GM12878 (cell line): ENCODE results near the gene BLNK. TPM values are rescaled to one million over a fixed set of nuclear protein-coding genes. Genes with fewer than 3 reads are reported as not detected.

Experiments used
- ATF3 ChIP-seq: IDR thresholded peaks from 2 replicates; pipeline ENCODE4 v1.6.1; 2011; ENCODE audit warnings: low read depth, mild to moderate bottlenecking, low read length, moderate library complexity, borderline replicate concordance; ENCODE audit errors: extremely low read depth
- BACH1 ChIP-seq: fragments of 450-650 bp; IDR thresholded peaks from 2 replicates; pipeline ENCODE4 v1.6.1; 2017; ENCODE audit warnings: mild to moderate bottlenecking, borderline replicate concordance
- EP300 ChIP-seq, 2 experiments: fragments of 150-350 bp in 1 of 2; IDR thresholded peaks; 2 replicates each; pipeline ENCODE4 v1.6.1; 2011 to 2012; ENCODE audit warnings: low read depth in 2 of 2, low read length in 2 of 2, borderline replicate concordance in 1 of 2, improper control_type of control experiment in 1 of 2, inconsistent platforms in 1 of 2; ENCODE audit not compliant: control insufficient read depth in 1 of 2
- ETV6 ChIP-seq, 2 experiments: fragments of 450-650 bp in 1 of 2; IDR thresholded peaks in 1 of 2; conservative IDR thresholded peaks in 1 of 2; 2 replicates each; pipeline ENCODE4 v1.6.1; 2014; ENCODE audit warnings: antibody characterized with exemption in 1 of 2, borderline replicate concordance in 1 of 2, low read depth in 1 of 2, mild to moderate bottlenecking in 1 of 2, moderate library complexity in 1 of 2
- EZH2 ChIP-seq: IDR thresholded peaks from 2 replicates; pipeline ENCODE4 v1.6.1; 2012; ENCODE audit warnings: low read depth, mild to moderate bottlenecking, control low read depth, inconsistent platforms, low read length, borderline replicate concordance; ENCODE audit not compliant: control insufficient read depth
- KDM1A ChIP-seq: fragments of 200-600 bp; sonication (generic); IDR thresholded peaks from 2 replicates; pipeline ENCODE4 v1.6.1; 2016; ENCODE audit warnings: borderline replicate concordance
- NFIC ChIP-seq: IDR thresholded peaks from 2 replicates; pipeline ENCODE4 v1.6.1; 2012; ENCODE audit warnings: low read depth, mild to moderate bottlenecking, inconsistent platforms, low read length, moderate library complexity
- PAX5 ChIP-seq: IDR thresholded peaks from 2 replicates; pipeline ENCODE4 v1.6.1; 2011; ENCODE audit warnings: low read depth, low read length, borderline replicate concordance
- PAX8 ChIP-seq: fragments of 450-650 bp; IDR thresholded peaks from 2 replicates; pipeline ENCODE4 v1.6.1; 2017; ENCODE audit warnings: mild to moderate bottlenecking, moderate library complexity
- RAD21 ChIP-seq: IDR thresholded peaks from 2 replicates; pipeline ENCODE4 v1.6.1; 2011; ENCODE audit warnings: mild to moderate bottlenecking, low read depth, low read length, moderate library complexity; ENCODE audit not compliant: insufficient read depth
- RAD51 ChIP-seq: fragments of 450-650 bp; IDR thresholded peaks from 2 replicates; pipeline ENCODE4 v1.6.1; 2016; ENCODE audit warnings: moderate library complexity, mild to moderate bottlenecking, inconsistent platforms
- RB1 ChIP-seq: fragments of 450-650 bp; formaldehyde crosslinking; IDR thresholded peaks from 2 replicates; pipeline ENCODE4 v1.6.1; 2017; ENCODE audit warnings: mild to moderate bottlenecking, borderline replicate concordance
- RELB ChIP-seq: fragments of 450-650 bp; IDR thresholded peaks from 2 replicates; pipeline ENCODE4 v1.6.1; 2017; ENCODE audit warnings: low read depth, mild to moderate bottlenecking, moderate library complexity
- SMARCA5 ChIP-seq: fragments of 450-650 bp; IDR thresholded peaks from 2 replicates; pipeline ENCODE4 v1.6.1; 2017; ENCODE audit warnings: mild to moderate bottlenecking
- STAT1 ChIP-seq: fragments of 450-650 bp; conservative IDR thresholded peaks from 2 replicates; pipeline ENCODE4 v1.6.1; 2014; ENCODE audit warnings: antibody characterized with exemption, mild to moderate bottlenecking
- SUZ12 ChIP-seq: fragments of 200-600 bp; sonication (generic); IDR thresholded peaks from one replicate; pipeline ENCODE4 v1.6.1; 2018; ENCODE audit warnings: antibody characterized with exemption, mild to moderate bottlenecking; ENCODE audit not compliant: unreplicated experiment
- YBX1 ChIP-seq: fragments of 450-650 bp; IDR thresholded peaks from 2 replicates; pipeline ENCODE4 v1.6.1; 2016; ENCODE audit warnings: antibody characterized with exemption
- polyA plus RNA-seq, 11 experiments: library from polyadenylated mRNA; depleted of rRNA in 4 of 11; unstranded in 6 of 11; stranded (reverse) in 5 of 11; fragments of >200 nt; fragmentation: Nextera tagmentation in 4 of 11; fragmentation: Illumina TruSeq in 1 of 11; extraction: Ambion mirVana in 4 of 11; extraction: Trizol in 1 of 11; gene quantifications; 1 replicate in 1 of 11; 2 replicates in 10 of 11; pipeline versions ENCODE4 v1.2.1 to v1.2.3, GENCODE V29; 2011 to 2016; ENCODE audit warnings: inconsistent platforms in 2 of 11, missing spikeins in 2 of 11, low read depth in 1 of 11
- total RNA-seq, 4 experiments: library from RNA; depleted of rRNA in 3 of 4; stranded (reverse); fragments of >200 nt in 3 of 4; fragmentation: Illumina TruSeq in 1 of 4; extraction: Trizol in 1 of 4; gene quantifications; 2 replicates each; pipeline versions ENCODE4 v1.2.1 to v1.2.3, GENCODE V29; 2013 to 2021
- TF ChIP-seq, protein P1 (sequence below): IDR thresholded peaks from 2 replicates; pipeline ENCODE4 v1.6.1; 2012; ENCODE audit warnings: improper control_type of control experiment, low read depth, low read length; ENCODE audit not compliant: insufficient replicate concordance

The BLNK gene
- total and polyA plus RNA-seq, 10 of the 15 experiments (the other 5 are each of a cell fraction or from before 2014, with no cell fraction given) = 79.5 to 201 (median 139) TPM

DNA sequence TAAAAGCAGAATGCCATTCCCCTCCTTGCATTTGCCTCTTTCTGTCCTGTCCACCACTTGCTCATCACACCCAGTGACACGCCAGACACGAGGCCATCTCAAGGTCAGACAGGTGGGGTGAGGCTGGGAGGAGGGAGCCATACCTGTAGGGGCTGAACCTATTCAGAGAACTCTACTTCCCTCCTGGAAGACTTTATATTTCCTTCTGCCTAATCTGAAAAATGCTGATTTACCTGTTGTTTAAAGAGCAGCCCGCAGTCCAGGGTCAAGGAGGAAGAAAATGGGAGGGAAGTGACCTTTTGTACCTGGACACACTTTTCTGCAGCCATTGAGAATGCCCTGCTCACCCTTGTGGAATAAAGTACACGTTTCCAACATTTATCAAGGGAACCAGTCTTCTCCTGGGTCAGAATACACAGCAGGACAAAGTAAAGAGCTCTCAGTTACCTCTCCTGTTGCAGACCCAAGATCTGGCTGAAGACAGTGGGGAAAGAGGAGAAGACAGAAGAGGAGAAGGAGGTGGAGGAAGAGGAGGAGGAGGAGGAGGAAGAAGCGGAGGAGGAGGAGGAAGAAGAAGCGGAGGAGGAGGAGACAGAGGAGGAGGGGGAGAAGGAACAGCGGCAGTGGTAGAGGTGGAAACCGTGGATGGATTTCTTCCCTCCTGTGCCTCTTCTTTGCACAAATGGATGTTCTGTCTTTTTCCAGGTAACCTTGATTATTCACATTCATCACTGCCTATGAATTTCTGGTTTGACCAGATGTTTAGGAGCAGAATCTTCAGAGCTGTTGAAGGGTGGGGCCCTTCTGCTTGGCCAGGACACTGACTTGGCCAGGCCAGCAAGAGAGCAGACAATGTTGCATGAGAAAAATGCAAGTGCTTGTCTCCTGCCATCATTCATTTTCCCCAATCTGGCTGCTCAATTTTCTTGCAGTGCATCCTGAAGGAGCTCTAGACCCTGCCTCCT lies 1.2 kb upstream of the BLNK start (continued):
- TF ChIP-seq RB1 (no peak), ETV6 (conservative IDR thresholded peaks at IDR 0.05 in 1 of 2, IDR thresholded peaks at IDR 0.05 in 1 of 2; ENCODE audit: borderline replicate concordance in 1 of 2, low read depth in 1 of 2) (no peak), RAD51 (no peak), SUZ12 (no peak), YBX1 (no peak), RAD21 (no peak), EZH2 (no peak), BACH1 (no peak), PAX8 (no peak), KDM1A (no peak), NFIC (no peak), RELB (no peak), PAX5 (no peak), EP300 (IDR thresholded peaks at IDR 0.05; ENCODE audit: borderline replicate concordance in 1 of 2, control insufficient read depth in 1 of 2, low read depth in 2 of 2, low read length in 2 of 2) (no peak), STAT1 (no peak), SMARCA5 (no peak), ATF3 (no peak)
- TF ChIP-seq, protein P1, sequence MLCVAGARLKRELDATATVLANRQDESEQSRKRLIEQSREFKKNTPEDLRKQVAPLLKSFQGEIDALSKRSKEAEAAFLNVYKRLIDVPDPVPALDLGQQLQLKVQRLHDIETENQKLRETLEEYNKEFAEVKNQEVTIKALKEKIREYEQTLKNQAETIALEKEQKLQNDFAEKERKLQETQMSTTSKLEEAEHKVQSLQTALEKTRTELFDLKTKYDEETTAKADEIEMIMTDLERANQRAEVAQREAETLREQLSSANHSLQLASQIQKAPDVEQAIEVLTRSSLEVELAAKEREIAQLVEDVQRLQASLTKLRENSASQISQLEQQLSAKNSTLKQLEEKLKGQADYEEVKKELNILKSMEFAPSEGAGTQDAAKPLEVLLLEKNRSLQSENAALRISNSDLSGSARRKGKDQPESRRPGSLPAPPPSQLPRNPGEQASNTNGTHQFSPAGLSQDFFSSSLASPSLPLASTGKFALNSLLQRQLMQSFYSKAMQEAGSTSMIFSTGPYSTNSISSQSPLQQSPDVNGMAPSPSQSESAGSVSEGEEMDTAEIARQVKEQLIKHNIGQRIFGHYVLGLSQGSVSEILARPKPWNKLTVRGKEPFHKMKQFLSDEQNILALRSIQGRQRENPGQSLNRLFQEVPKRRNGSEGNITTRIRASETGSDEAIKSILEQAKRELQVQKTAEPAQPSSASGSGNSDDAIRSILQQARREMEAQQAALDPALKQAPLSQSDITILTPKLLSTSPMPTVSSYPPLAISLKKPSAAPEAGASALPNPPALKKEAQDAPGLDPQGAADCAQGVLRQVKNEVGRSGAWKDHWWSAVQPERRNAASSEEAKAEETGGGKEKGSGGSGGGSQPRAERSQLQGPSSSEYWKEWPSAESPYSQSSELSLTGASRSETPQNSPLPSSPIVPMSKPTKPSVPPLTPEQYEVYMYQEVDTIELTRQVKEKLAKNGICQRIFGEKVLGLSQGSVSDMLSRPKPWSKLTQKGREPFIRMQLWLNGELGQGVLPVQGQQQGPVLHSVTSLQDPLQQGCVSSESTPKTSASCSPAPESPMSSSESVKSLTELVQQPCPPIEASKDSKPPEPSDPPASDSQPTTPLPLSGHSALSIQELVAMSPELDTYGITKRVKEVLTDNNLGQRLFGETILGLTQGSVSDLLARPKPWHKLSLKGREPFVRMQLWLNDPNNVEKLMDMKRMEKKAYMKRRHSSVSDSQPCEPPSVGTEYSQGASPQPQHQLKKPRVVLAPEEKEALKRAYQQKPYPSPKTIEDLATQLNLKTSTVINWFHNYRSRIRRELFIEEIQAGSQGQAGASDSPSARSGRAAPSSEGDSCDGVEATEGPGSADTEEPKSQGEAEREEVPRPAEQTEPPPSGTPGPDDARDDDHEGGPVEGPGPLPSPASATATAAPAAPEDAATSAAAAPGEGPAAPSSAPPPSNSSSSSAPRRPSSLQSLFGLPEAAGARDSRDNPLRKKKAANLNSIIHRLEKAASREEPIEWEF = no peak
